Renal cortex interstitium (tissue), 11 donors: ENCODE results near the gene MAN1B1. TPM values are rescaled to one million over a fixed set of nuclear protein-coding genes. Genes with fewer than 3 reads are reported as not detected.

Experiments used
- DNase-seq, 11 donors: peaks; one replicate each; pipeline ENCODE4 v3.0.0-alpha.2; 2013; ENCODE audit warnings: low read depth in 9 of 11, low spot score in 4 of 11; ENCODE audit errors: extremely low read depth in 1 of 11
- polyA plus RNA-seq, 3 donors: library from polyadenylated mRNA; unstranded; fragments of 120-200 nt; gene quantifications; one replicate each; pipeline ENCODE4 v1.2.1, GENCODE V29; 2013; ENCODE audit not compliant: insufficient read length in 3 of 3

Gene MAN1B1
- polyA plus RNA-seq, 3 donors: 46.1 to 62.1 (median 55.3) TPM

- DNase-seq: no peak
Measured at GRCh38 chr9:137077010-137077747, 9.6 kb upstream of the MAN1B1 start, which contains the start of gene UAP1L1. Gene UAP1L1, plus strand, starts transcription at chr9:137077517. Its CDS starts 16 bp downstream, at chr9:137077533.

- DNase-seq: no peak
Measured at GRCh38 chr9:137077758-137078693, 8.8 kb upstream of the MAN1B1 start.

GRCh38 chr9:137078701-137079400, 7.9 kb upstream of the MAN1B1 start:
- no peak for DNase-seq

GRCh38 chr9:137079401-137079787, 7.4 kb upstream of the MAN1B1 start:
- DNase-seq: no peak

GRCh38 chr9:137080260-137081122, 6.3 kb upstream of the MAN1B1 start:
- no peak for DNase-seq

GRCh38 chr9:137082222-137082924, 4.4 kb upstream of the MAN1B1 start:
- DNase-seq: no peak

GRCh38 chr9:137082925-137083290, 3.9 kb upstream of the MAN1B1 start:
- no peak for DNase-seq

GRCh38 chr9:137083394-137084004, 3.3 kb upstream of the MAN1B1 start:
- DNase-seq: no peak

GRCh38 chr9:137084526-137084925, 2.3 kb upstream of the MAN1B1 start:
- no peak for DNase-seq

- DNase-seq: no peak
Measured at GRCh38 chr9:137085920-137086530, 760 bp upstream of the MAN1B1 start.

GRCh38 chr9:137087409-137087925, 682 bp downstream of the MAN1B1 start:
- DNase-seq: no peak

GRCh38 chr9:137088121-137088520, 1.3 kb downstream of the MAN1B1 start:
- DNase-seq: no peak

- DNase-seq: no peak
Measured at GRCh38 chr9:137089232-137089947, 2.6 kb downstream of the MAN1B1 start.

GRCh38 chr9:137095664-137096517, 9.1 kb downstream of the MAN1B1 start:
- DNase-seq: no peak

GRCh38 chr9:137096785-137097546, 10.2 kb downstream of the MAN1B1 start:
- no peak for DNase-seq
